Hypothalamus (tissue), 51 donors: ENCODE results near the gene TMEM59L.
A peak's percentile ranks its signal among the peaks of the same experiment; 100 is the strongest.

Experiments used
- DNase-seq, 51 donors: peaks; one replicate each; lab custom pipeline; 2025; lab: John Stamatoyannopoulos, UW

TMEM59L gene

DNA sequence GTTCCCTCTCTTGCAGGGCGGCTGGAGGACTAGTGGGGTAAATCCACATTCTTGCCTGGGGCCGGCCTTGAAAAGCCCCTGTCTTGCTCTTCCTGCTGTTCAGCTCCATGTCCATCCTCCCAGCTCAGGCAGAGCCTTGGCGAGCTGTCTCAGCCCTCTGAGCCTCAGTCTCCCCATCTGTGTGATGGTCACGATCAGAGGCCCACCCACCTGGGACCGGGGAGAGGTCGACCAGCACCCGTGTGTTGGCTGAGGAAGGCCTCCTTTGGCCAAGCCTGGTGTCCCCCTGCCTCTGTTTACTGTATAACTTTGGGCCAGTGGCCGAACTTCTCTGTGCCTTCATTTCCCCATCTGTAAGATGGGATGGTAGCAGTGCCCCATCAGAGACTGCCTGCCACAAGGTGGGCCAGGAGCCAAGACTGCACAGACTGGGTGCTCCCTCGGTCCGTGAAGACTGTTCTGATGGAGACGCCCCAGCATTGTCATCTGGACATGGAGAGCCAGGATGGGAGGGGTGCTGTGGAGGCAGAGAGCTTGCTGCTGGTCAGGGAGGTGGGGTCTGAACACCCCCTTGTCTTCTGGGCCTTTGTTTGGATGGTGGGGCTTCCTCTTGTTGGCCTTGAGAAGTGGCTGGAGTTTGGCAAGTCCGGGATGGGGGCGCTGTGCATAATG is 42.6 kb downstream of the TMEM59L start:
- no peak for DNase-seq

DNA sequence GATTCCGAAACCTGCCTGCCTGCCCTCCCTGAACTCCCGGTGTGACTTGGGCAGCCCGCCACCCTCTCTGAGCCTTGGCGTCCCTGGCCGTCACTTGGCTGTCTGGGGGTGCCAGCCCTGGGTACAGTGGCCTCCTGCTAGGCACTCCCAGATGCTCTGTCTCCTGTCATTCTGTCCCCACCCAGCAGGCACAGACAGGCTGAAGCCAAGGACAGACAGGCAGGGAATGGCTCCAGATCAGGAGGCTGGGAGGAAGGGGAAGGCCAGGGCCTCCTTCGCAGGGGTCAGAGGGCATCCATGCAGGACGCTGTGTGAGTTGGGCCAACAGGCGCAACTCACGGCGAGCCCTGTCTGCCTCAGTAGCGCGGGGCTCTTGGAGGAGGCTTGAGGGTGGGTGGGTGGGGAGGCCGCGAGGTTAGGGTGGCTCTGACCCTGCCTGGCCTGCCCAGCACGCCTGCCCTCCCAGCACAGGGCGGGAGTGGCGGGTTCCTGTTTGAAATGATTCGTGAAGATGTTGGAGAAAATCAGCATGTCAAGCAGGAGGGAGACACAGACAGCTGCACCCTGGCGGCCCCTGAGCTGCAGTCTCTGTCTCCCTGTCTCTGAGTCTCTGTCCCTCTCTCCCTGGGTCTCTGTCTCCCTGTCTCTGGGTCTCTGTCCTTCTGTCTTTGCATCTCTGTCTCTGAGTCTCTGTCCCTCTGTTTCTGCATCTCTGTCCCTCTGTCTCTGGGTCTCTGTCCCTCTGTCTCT is 43.8 kb downstream of the TMEM59L start:
- DNase-seq, result no peak

DNA sequence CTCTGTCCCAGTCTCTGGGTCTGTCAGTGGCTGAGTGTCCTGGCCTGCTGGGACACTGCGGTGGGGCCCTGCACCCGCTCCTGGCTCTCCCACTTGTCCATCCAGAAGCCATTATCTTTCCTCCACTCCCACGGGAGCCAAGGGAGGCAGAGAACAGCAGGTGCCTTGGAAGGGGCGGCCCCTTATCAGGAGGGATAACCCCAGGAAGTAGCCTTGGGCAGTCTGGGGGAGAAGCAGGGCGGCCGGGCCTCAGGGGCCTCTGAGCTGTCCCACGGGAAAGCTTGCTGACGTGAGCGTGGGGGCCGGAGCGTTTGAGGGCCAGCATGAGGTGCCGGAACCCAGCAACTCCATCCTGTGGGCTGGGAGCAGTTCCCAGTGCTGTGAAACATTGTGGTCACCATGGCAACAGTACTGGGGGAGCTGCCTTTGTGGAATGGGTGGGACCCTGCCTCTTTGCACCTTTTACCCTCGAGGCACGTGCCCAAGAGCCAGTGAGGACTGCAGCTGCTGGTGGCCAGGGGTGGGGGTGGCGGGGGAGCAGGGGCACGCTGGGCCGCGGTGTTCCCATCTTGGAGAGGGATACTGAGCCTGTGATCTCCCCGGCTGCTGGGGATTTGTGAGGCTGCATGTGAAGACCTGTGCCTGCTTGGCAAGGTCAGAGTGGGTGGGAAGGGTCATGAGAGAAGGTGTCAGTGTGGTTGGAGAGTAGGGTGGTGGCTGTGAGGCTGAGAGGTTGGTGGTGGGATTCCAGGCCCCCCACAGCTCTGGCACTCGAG is 45.1 kb downstream of the TMEM59L start:
- DNase-seq, result peak in 16 of 51 donors; percentile 14 to 56 (median 33)

DNA sequence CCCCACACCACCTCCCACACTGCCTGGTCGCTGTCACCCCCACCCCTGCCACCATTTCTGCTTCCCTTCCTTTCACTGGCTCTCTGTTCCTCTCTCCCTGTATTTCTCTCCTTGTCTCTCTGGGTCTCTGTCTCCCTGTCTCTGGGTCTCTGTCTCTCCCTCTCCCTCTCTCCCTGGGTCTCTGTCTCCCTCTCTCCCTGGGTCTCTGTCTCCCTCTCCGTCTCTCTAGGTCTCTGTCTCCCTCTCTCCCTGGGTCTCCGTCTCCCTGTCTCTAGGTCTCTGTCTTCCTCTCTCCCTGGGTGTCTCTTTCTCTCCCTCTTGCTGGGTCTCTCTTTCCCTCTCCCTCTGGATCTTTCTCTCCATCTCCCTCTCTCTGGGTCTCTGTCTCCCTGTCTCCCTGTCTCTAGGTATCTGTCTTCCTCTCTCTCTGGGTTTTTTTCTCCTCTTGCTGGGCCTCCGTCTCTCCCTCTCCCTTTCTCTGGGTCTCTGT is 45.7 kb downstream of the TMEM59L start:
- DNase-seq, result no peak

DNA sequence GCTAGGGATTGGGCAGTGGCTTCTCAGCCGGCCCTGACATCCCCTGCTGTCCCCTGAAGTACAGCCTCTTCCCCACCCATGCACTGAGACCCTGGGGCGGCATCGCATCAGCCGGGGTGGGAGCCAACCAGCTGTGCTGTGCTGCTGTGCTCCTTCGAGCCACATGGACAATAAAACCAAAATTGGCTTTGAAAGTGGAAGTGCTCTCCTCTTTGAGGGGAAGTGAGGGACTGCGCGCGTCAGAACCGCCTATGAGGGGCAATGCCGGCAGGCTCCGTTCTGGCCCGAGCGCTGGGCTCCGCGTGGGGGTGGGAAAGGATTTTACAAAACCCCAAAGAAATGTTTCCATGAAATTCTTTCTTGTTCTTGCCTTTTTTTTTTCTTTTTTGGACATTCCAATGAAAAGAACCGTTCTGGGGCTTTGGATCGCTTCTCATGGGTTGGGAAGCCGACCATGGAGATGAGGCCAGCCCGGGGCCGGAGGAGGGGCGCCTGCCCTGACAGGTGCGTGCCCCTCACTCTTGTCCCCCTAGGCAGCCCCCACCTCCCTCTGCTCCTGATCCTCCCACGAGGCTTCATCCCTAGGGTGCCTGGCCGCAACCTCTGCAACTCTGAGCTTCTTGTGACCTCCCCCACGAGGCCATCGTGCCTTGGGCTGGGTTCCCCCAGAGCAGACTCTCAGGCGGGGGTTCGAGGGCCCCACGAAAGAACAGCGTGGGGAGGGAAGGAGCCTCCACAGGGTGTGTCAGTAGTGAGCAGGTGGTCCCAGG is 46.8 kb downstream of the TMEM59L start:
- peak in 17 of 51 donors; percentile 13 to 60 (median 34) for DNase-seq

DNA sequence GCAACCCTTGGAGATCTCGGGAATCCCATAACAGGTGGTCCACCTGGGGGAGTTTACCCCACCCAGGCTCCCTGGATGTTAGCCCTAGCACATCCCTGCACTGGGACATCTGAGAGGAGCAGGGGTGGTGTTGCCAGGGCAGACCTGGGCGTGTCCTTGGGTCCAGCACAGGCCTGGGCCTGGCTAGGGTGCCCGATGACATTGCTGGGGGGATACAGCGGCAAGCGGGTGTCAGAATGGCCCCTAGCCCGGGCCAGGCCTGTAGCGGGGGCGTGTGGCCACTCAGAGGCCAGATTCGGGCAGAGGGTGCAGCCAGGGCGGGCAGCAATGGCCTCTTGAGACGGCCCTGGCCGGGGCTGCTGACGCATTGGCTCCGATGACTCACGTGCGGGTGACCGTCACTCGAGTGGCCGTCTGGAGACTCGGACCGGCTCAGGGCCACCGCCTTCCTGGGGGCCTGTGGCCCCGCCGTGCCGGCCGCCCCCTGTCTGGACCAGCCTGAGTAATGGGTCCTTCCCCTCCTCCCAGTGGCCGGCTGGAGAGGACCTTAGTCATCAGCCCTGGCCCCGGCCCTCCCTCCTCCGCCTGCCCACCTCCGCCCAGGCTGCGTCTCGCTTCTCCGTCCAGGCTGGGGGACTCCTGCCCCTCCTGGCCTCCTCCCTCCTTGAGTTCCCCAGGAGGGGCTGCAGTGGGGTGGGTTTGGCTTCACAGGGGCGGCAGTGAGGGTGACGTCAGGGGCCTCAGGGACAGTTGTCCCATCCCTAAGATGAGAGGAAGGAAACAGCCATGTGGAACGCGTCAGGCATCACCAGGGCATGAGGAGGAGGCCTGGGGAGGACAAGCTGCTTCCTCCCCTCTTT is 47.6 kb downstream of the TMEM59L start:
- peak in 10 of 51 donors; percentile 15 to 60 (median 32) for DNase-seq

DNA sequence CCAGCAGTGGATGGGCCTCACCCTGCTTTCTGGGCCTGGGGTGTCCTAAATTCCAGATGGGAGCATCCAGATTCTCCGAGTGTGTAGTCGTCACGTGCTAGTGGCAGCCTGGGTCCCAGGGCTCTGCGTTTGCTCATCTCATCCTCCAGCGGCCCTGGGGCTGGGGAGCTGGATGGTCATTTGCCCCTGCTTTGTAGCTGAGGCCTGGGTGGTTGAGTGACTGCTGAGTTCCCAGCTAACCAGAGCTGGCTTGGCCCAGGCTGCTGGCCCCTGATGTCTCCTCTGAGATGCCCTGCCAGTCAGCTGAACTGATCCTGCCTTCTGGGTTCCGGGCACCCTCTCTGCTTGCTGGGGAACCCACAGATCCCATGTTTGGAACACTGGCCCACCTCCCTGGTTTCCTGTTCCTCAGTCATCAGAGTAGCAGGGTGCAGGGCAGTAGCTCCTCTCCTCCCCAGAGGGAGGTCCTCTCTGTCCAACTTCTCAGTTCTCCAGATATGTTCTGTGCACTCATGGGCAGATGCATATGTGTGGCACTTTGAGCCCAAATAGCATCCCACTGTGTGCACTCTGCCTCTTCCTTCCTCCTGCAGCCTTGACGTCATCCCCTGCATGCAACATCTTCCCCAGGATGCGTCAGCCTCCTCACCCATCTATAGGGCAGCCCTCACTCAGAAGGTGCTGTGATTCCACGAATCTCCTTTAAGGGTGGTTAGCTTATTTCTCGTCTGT is 48.4 kb downstream of the TMEM59L start:
- DNase-seq, result peak in 1 of 51 donors; percentile 26

DNA sequence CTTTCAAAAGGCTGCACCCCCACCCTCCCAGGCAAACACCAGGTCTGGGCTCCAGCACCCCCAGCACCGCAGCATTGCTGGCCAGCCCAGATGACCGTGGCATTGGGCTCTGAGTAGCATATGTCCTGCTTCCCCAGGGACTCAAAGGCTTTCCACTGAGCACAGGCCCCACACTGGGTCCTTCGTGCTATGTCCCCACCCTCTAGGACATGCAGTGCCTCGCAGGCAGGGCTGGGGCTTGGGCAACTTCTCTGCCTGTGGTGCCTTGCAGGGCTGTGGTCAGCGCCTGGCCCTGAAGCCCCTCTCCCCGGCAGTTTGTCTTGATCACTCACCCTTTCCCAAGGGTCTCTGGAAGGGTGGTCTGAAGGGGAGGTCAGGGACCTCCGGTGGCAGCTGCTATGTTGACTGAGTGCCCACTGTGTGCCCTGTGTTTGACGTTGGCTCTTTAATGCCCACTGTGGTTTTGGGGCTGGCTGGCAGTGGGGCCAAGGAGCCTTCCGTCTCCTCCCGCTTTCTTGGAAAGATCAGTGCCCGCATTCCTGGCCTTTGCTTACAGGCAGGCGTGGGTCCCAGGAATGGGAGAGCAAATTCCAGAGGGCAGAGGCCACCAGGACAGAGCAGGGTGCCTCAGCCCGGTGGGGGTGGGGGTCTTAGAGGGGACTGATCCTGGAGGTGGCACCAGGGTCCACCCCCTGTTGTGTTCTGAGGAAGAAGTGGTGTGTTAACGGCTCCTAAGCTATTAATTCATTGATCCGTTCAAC is 50.5 kb downstream of the TMEM59L start:
- peak in 1 of 51 donors; percentile 15 for DNase-seq

DNA sequence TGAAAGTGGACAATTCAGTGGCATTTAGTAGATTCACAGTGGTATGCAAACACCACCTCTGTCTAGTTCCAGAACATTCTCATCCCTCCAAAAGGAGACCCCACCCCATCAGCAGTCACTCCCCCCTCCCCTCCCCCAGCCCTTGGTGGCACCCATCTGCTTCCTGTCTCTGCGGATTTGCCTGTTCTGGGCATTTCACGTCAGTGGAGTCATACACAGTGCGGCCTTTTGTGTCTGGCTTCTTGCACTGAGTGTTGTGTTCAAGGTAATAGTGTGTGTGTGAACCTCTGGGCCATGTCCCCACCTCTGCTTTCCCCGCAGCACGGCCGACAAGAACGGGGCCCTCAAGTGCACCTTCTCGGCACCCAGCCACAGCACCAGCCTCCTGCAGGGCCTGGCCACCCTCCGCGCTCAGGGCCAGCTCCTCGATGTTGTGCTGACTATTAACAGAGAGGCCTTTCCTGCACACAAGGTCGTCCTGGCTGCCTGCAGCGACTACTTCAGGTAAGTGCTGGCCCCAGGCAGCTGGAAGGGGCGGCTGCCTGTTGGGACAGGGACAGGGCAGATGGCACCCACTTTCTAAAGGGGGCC is 51.4 kb downstream of the TMEM59L start:
- no peak for DNase-seq

DNA sequence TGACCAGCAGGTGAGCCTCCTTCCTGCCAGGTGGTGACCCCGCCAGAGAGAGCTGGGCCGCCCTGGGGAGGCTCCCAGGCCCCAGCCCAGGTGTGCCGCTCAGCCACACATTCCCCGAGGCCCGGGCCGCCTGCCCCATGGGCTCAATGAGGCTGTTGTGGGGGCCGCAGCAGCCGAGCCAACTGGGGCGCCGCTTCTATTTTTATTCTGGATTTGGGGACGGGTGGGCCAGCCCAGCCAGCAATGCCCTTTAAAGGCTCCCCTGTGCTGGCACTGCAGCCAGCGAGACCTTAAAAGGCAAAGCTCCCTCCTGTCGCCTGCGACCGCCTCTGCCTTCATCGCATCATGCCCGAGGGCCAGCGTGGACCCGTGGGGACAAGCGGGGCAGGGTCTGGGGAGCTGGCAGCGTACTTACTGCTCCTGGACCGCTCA is 53.1 kb downstream of the TMEM59L start:
- no peak for DNase-seq

DNA sequence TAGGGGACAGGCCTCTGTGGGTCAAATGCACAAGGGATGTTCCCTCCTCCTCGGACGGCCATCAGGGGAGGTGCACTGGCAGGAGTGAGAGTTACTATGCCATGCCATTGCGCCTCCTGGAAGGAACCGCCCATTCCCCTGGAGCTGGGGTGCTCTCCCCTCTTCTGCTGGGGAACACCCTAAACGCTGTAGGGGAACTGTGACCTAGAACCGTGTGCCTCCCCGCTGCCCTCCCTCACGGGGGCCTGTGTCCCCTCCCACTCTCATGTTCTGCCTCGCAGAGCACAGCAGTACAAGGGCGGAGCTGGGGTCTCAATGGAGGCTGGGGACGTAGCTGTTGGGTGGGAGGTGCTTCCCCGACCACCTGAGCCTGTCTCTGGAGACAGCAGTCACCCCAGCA is 53.6 kb downstream of the TMEM59L start:
- no peak for DNase-seq

DNA sequence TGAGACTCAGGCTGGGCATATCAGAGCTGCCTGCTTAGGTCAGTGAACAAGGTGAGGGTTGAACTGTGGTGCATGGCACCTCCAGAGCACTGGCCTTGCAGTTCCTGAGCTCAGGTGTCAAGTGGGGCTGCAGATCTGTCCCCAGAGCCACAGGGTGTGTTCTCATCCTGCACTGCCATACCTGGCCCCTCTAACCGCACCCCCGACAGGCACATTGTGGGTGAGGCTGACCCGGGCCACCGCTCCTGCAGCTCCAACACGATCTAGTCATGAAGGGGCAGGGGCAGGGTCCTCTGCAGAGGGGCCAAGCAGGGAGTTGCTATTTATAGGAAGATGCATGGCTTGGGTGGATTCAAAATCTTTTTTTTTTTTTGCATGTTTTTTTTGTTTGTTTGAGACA is 54.1 kb downstream of the TMEM59L start:
- DNase-seq, result no peak

DNA sequence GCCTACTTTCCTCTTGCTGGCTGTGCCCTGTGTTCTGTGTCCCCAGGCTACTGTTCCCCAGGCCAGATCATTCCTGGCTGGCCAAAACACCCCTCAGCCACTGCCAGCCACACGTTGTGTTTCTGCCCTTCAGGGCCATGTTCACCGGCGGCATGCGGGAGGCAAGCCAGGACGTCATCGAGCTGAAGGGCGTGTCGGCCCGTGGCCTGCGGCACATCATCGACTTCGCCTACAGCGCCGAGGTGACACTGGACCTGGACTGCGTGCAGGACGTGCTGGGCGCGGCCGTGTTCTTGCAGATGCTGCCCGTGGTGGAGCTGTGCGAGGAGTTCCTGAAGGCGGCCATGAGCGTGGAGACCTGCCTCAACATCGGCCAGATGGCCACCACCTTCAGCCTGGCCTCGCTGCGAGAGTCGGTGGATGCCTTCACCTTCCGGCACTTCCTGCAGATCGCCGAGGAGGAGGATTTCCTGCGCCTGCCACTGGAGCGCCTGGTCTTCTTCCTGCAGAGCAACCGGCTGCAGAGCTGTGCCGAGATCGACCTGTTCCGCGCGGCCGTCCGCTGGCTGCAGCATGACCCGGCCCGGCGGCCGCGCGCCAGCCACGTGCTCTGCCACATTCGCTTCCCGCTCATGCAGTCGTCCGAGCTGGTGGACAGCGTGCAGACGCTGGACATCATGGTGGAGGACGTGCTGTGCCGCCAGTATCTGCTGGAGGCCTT is 55.0 kb downstream of the TMEM59L start:
- DNase-seq, result no peak

DNA sequence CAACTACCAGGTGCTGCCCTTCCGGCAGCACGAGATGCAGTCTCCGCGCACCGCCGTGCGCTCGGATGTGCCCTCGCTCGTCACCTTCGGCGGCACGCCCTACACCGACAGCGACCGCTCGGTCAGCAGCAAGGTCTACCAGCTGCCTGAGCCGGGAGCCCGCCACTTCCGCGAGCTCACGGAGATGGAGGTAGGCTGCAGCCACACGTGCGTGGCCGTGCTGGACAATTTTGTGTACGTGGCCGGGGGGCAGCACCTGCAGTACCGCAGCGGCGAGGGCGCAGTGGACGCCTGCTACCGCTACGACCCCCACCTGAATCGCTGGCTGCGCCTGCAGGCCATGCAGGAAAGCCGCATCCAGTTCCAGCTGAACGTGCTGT is 55.6 kb downstream of the TMEM59L start:
- no peak for DNase-seq

DNA sequence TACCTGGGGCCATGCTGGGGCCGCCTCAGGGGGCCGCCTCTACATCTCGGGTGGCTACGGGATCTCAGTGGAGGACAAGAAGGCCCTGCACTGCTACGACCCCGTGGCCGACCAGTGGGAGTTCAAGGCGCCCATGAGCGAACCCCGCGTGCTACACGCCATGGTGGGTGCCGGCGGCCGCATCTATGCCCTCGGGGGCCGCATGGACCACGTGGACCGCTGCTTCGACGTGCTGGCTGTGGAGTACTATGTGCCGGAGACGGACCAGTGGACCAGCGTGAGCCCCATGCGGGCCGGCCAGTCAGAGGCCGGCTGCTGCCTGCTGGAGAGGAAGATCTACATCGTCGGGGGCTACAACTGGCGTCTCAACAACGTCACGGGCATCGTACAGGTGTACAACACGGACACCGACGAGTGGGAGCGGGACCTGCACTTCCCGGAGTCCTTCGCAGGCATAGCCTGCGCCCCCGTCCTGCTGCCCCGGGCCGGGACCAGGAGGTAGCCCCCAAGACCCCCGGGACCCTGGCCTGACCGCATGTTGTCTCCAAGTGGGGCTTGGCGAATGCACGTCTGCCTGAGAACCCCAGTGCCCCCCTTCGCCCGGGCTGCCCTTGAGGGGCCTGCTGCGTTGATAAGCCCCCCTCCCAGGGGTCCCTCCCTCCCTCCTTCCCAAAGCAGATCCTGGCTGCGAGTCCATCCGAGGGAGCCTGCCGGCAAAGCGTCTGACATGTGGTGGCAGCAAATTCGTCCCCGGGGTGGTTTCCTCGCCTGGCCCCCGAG is 56.3 kb downstream of the TMEM59L start:
- DNase-seq, result no peak

DNA sequence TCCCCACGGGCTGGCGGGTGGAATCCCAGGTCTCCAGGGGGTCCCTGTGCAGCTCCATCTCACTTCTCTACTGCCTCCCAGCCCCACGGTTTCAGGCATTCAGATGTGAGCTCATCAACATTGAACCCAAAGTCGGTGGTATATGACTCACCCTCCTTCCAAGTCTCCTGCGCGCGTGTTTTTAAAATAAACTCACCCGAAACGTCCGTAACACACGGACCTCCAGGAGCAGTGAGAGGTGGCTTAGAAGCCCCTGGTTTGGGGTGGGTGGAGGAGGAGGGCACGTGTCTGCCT is 56.8 kb downstream of the TMEM59L start:
- DNase-seq, result no peak

DNA sequence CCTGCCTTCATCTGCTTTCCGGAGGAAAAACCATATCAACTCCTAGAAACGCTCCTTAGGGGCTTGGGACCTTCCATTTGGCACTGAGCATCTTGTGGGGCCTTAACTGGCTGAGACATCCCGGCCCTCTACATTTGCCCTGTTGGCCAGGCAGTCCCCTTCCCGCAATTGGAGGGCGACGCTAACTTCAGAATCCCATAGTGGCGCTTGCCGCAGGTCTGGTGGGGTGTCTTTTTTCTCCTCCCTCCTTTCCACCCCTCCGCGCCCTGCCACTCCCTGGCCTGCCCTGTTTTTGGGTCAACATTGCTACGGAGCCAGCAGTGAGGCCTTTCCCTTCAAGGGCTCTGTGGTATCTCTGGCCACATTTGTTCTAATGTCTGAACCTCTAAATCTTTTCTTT is 57.2 kb downstream of the TMEM59L start:
- no peak for DNase-seq
